MM.1S (cell line): ENCODE results near the gene FXYD7.

Source experiments
- CTCF ChIP-seq: fragments of 300-600 bp; sonication (generic); IDR thresholded peaks from 2 replicates; pipeline ENCODE4 v1.5.1; 2016; ENCODE audit warnings: antibody characterized with exemption, low read length, mixed read lengths
- EZH2 ChIP-seq: fragments of 300-600 bp; sonication (generic); optimal IDR thresholded peaks from 2 replicates; pipeline ENCODE3; 2017; ENCODE audit warnings: low read depth, mild to moderate bottlenecking, antibody characterized with exemption, low read length, mixed read lengths
- EZH2phosphoT487 ChIP-seq: fragments of 300-600 bp; sonication (generic); IDR thresholded peaks from 2 replicates; pipeline ENCODE4 v1.6.1; 2018; ENCODE audit warnings: antibody characterized with exemption, low read length

GRCh38 chr19:35116072-35116801, 26.8 kb upstream of the FXYD7 start:
- TF ChIP-seq EZH2 (no peak), CTCF (no peak), EZH2phosphoT487 (no peak)
